ENCODE data around the gene RAB11FIP4.
"Not testable (repeated sequence)": the region's sequence is repeated elsewhere in the genome, so short reads cannot be mapped to it uniquely, and the experiment has no call there.

Gene RAB11FIP4

GRCh38 chr17:31433811-31434726 is 42.6 kb downstream of the RAB11FIP4 start:
- no peak for DNase-seq

DNA sequence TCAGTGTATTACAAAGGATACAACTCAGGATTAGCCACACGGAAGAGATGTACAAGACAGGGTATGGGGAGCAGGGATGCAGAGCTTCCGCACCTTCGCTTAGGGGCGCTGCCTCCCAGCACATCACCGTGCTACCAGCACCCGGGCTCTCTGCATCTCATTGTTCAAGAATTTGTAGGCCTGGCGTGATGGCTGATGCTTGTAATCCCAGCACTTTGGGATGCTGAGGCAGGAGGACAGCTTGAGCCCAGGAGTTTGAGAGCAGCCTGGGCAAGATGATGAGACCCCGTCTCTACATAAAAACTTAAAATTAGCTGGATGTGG is 43.2 kb downstream of the RAB11FIP4 start:
- no peak for DNase-seq

DNA sequence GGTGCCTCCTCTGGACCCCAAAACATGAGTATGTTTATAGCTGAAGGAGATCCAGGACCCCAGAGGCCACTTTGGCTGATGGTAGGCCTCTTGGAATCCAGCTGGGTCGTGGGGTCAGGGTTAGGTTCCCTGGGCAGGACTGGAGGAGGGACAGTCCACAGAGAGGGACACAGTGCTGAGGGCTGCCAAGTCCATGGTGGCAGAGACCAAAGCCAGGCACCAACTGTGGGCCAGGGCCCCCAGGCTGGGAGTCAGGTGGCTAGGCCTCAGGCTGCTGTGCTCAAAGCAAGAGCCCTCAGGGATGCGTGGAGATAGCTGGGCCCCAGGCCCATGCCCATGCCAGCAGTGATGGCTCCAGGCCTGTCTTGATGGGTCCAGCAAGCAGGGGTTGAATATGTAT is 44.1 kb downstream of the RAB11FIP4 start:
- no peak for DNase-seq

GRCh38 chr17:31437720-31438400 is 46.4 kb downstream of the RAB11FIP4 start:
- no peak for DNase-seq

GRCh38 chr17:31439716-31440115 is 48.2 kb downstream of the RAB11FIP4 start:
- DNase-seq: no peak

DNA sequence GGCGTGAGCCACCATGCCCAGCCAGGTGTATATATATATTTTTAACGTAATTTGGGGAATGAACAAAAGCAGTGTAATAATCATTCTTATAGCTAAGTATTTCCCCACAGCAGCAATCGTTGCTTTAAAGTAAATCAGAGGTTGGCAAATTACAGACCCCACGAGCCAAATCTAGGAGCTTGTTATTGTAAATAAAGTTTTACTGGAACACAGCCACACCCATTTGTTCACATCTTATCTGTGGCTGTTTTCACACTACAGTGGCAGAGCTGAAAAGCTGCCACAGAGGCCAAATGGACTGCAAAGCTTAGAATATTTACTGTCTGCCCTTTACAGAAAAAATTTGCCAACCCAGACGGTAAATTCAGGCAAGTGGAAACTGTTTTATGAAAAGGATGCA is 50.8 kb downstream of the RAB11FIP4 start:
- DNase-seq: no peak

DNA sequence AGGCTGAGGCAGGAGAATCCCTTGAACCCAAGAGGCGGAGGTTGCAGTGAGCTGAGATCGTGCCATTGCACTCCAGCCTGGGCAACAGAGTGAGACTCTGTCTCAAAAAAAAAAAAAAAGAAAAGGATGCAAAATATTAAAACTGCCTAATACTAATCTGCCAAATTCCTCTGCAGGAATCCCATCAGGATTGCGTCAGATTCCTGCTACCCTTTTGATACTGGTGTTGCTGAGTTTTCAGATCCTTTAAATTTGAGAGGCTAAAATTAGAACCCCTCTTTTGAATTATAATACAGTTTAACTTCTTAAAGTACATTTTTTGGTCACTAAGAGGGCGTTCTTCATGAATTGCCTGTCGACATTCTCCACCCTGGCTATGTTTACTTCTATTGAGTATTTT is 51.4 kb downstream of the RAB11FIP4 start:
- not testable (repeated sequence) for DNase-seq

DNA sequence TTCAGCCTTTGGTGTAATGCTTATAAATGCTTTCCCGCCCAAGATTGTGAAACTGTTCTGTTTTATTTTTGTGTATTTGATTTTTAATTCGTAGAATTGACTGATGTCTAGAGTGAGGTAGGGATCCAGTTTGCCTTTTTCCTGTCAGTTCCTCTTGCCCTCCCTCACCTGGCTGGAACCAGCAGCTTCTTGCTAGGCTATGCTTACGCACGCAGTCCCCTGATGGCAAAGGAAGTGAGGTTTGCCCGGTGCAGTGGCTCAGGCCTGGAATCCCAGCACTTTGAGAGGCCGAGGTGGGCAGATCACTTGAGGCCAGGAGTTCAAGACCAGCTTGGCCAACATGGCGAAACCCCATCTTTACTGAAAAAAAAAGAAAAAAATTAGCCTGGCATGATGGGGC is 51.9 kb downstream of the RAB11FIP4 start:
- DNase-seq: no peak

DNA sequence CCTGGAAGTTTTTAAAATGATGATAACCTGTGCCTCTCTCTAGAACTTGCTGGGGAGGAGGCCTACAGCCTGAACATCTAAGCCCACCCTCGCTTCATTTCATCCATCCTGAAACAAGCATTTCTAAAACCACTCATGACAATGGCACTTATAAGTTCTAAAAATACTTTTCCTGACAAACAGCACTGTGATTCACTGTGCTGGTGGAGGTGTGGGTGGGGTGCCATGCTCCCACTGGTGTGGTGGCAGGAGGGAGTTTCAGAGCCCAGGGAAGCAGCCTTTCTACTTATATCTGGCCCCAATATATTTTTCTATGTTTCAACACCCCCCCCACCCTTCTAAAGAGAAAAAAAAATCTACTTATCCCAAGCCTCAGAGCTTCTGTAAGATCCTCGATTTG is 52.6 kb downstream of the RAB11FIP4 start:
- DNase-seq: no peak

- no peak for DNase-seq
Observed at GRCh38 chr17:31446195-31446967, 54.9 kb downstream of the RAB11FIP4 start.

GRCh38 chr17:31448467-31449077 is 57.1 kb downstream of the RAB11FIP4 start:
- DNase-seq: no peak

GRCh38 chr17:31449111-31449510 is 57.6 kb downstream of the RAB11FIP4 start:
- no peak for DNase-seq

DNA sequence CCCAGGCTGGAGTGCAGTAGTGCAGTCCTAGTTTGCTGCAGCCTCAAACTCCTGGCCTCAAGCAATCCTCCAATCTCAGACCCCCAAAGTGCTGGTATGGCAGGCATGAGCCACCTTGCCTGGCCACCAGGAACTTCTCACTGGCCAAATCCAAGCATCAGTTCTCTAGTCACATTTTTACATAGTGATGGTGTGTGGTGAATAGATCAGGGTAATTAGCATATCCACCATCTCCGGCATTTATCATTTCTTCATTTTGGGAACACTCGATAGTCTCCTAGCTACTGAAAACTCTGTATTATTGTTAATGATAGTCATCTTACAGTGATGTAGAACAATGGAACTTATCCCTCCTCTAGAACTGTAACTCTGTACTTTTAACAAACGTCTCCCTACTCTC is 58.3 kb downstream of the RAB11FIP4 start:
- no peak for DNase-seq

GRCh38 chr17:31452101-31452500 is 60.6 kb downstream of the RAB11FIP4 start:
- no peak for DNase-seq

- DNase-seq: no peak
Observed at GRCh38 chr17:31452561-31453110, 61.2 kb downstream of the RAB11FIP4 start.

GRCh38 chr17:31453896-31454295 is 62.4 kb downstream of the RAB11FIP4 start:
- no peak for DNase-seq

DNA sequence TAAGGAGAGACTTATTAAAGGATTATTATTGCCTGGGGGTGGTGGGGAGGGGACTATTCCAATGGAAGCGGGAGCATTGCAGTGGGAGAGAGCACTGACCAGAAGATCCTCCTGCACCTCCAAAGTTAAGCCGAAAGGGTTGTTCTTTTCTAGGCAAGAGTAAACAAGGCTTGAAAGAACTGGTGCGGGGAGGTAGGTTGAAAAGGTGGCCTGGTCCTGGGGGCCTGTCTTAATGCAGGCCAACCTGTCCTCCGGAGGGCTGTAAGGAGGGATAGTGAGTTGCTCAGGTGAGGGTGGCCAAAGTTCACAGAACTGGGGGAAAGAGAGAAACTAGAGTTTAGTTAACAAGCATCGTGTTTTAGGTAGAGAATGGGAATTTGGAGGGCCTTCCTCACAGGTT is 65.3 kb downstream of the RAB11FIP4 start:
- no peak for DNase-seq

- DNase-seq: no peak
Observed at GRCh38 chr17:31457391-31458234, 66.1 kb downstream of the RAB11FIP4 start.

- DNase-seq: no peak
Observed at GRCh38 chr17:31458829-31459228, 67.4 kb downstream of the RAB11FIP4 start.

GRCh38 chr17:31459716-31460115 is 68.2 kb downstream of the RAB11FIP4 start:
- DNase-seq: no peak

GRCh38 chr17:31460226-31460721 is 68.8 kb downstream of the RAB11FIP4 start:
- no peak for DNase-seq

All from activated naive CD4-positive, alpha-beta T cell (primary cell).